IPS-18c (cell line): ENCODE data around the gene EDEM3.
A peak's percentile ranks its signal among the peaks of the same experiment; 100 is the strongest.
"Not testable (repeated sequence)": the region's sequence is repeated elsewhere in the genome, so short reads cannot be mapped to it uniquely, and the experiment has no call there.

Experiments
- H3K4me3 ChIP-seq: 2 replicates; pipeline ENCODE4 v1.7.0; 2013; ENCODE audit warnings: low read depth, mild to moderate bottlenecking, low read length, moderate library complexity; ENCODE audit not compliant: insufficient read depth
- H3K9me3 ChIP-seq: one replicate; pipeline ENCODE4 v1.6.1; 2013; ENCODE audit warnings: mild to moderate bottlenecking, low read length, moderate library complexity; ENCODE audit not compliant: control insufficient read depth, insufficient read depth

EDEM3 gene

DNA sequence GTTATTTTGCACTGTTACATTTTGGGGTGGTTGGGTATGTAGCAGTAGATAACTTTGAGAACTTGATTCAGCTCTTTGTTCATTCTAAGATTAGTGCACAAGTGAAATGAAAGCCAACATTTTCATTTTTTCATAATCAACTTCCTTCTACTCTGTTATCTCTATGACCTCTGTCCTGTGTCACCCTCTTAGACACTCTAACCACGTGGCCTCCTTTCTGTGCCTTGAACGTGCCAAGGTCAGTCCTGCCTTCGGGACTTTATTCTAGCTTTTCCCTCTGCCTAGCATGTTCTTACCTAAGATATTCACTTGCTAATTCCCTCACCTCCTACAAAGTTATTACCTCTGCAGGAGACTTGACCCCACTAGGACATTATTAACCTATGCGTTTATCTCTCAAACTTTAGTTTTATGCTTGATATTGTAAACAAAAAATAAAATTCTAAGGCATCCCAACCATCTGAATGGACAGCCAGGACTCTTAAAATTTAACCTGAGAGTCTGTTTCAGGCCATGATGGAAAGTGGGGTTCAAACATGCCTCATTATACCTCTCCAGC, 19.2 kb upstream of the EDEM3 start:
- H3K9me3 ChIP-seq: no peaks in the 10 kb centered on the region
- no peak overlapping the region for H3K4me3 ChIP-seq

DNA sequence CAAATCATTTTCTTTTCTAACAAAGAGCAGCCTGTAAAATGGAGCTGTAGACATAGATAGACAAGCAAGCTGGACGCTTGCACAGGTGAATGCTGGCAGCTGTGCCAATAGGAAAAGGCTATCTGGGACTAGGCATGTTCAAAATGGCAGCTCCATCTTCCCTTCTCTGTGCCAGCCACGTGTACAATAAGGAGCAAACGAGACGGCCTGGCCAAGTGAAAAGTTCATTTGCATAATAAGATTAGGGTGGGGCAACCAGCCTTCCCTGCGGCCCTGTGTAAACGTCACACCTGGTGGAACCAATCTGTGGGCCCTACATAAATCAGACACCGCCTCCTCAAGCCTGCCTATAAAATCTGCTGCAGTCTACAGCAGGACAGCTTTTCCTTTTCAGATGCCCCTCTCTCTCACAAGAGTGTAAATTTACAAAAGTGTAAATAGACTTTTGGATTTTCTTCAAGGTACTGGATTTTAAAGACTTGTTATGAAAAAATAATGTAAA, 16.6 kb upstream of the EDEM3 start:
- no peak overlapping the region for H3K4me3 ChIP-seq
- no peaks in the 10 kb centered on the region for H3K9me3 ChIP-seq

DNA sequence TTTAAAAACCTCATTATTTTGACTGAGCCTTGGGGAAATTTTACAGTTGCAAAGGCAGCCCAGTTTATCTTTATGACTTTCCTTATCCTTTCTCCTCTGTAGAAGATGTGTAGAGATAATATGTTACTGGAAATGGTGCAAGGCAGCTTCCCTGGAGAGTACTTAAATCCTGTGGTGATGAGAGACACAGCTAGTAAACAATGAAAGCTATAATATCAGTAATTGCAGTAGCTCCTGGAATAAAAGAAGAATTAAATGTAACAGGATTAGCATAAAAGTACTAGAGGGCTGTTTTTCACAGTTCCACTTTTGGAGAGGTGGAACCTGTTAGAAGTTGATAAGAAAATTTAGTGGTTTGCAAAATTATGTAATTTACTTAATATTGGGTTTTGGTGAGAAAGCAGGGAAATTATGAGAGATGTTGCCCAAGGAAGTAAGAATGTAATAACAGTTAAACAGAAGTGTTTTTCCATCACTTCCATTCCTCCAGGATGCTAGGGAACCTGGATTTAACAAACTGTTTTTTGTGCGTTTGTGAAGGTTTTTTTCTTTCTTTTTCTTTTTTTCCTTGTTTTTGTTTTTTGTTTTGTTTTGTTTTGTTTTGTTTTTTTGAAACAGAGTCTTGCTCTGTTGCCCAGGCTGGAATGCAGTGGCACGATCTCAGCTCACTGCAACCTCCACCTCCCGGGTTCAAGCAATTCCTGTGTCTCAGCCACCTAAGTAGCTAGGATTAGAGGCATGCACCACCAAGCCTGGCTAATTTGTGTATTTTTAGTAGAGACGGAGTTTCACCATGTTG, 15.7 kb upstream of the EDEM3 start:
- H3K4me3 ChIP-seq: no peak overlapping the region
- H3K9me3 ChIP-seq: no peaks in the 10 kb centered on the region

DNA sequence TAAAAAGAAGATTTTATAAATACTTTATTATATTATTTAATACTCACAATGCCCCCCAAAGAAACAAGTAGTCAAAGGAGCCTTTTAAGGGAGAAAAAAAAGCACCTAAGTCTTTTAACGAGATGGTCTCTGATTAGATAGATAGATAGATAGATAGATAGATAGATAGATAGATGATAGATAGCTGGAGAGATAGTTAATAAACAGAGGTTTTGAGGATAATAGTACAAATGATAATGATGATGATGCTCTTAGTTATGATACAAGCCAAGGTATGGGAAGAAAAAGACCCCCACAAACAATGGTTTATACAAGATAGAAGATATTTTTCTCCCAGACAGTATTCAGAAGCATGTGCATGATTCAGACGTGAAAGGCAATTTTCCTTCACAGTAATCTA, 14.6 kb upstream of the EDEM3 start:
- no peak overlapping the region for H3K4me3 ChIP-seq
- no peaks in the 10 kb centered on the region for H3K9me3 ChIP-seq

DNA sequence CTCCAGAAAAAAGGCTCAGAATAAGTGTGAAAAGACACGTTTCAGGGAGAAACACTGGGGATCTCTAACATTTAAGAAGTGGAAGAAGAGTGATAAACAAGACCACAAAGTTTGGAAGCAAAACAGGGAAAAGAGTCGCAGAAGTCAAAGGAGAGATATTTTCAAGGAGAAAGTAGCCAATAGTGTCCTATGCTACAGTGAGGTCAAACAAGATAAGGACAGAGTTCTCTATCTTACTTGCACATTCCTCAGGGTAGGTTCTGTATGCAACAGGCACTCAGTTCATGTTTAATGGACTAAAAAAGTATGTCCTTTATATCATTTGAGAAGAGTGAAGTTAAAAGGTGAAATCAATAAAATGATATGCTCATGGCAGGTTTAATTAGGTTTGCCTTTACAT, 13.8 kb upstream of the EDEM3 start:
- no peak overlapping the region for H3K4me3 ChIP-seq
- no peaks in the 10 kb centered on the region for H3K9me3 ChIP-seq

DNA sequence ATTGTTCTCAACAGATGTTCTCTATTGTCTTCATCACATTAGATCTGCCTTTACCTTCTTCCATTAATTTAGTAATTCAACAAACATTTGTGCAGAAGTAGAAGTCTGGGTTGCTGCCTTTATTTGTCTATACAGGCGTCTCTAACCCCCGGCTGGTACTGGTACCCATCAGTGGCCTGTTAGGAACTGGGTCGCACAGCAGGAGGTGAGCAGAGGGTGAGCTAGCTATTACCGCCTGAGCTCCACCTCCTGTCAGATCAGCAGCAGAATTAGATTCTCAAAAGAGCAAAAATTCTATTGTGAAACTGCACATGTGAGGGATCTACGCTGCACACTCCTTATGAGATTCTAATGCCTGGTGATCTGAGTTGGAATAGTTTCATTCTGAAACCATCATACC, 12.9 kb upstream of the EDEM3 start:
- no peaks in the 10 kb centered on the region for H3K9me3 ChIP-seq
- no peak overlapping the region for H3K4me3 ChIP-seq

DNA sequence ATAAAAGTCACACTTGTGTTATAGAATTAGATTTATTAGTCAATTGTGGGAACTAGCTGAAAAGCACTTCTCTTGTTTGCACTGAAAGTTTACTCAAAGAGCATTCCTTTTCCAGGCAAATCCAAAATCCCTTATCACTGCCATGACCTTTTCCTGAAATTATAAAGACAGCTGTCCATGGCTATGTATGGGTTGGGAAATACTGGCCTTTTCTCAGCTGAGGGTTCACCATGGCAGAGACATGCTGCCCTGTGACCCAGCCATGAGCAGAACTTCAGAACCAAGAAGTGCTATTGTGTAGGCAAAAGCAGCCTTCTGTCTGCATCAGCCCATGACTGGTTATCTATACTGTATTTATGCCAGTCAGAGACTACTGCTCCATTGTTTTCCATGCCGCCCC, 9.8 kb upstream of the EDEM3 start:
- Histone ChIP-seq H3K4me3 (no peak overlapping the region), H3K9me3 (no peaks in the 10 kb centered on the region)

DNA sequence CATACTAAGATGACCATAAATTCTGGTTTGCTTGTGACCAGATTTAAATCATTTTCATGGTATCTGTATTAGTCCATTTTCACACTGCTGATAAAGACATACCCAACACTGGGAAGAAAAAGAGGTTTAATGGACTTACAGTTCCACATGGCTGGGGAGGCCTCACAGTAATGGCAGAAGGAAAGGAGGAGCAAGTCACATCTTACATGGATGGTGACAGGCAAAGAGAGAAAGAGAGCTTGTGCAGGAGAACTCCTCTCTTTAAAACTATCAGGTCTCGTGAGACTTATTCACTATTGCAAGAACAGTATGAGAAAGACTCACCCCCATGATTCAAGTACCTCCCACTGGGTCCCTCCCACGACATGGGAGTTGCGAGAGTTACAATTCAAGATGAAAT, 8.9 kb upstream of the EDEM3 start:
- not testable (repeated sequence) for H3K4me3 ChIP-seq, H3K9me3 ChIP-seq

DNA sequence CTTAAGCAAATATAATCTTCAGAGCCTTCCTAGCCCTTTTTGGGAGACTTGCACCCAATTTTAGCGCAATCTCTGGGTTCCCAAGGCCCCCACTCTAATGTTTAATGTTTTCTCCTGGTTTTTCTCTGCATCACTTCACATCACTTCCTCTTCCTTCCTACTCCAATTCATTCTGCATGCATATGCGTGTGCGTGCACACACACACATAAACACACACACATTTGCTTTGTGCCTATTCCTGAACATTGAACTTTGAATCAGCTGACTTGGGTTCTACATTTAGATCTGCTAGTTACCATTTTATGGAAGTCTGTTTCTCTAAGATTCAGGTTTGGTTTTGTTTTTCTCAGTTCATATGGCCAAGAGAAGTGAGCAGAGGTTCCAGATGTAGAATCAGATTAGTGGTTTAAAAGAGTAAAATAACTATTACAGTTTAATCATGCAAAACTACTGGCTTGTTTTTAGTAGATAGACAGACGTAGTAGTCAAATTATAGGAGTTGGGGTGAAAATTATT, 7.4 kb upstream of the EDEM3 start:
- Histone ChIP-seq H3K9me3 (no peaks in the 10 kb centered on the region), H3K4me3 (no peak overlapping the region)

DNA sequence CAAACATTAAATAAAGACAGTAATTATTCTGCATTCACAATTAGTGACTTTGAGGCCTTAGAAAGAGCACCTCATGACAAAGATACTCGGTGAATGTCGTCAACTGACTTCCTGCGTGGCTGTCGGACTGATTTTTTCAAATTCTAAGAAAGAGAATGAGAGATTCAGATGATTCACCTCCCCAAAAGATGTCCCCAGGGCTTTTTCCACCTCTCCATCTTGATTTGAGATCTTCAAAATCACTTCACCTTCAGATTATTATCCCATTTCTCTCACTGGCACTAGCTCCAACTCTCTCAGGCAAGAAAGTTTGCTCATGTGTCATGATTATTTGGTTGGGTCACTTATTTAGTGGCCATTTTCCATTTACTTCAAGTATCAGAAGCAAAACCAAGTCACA, 5.0 kb upstream of the EDEM3 start:
- Histone ChIP-seq H3K4me3 (no peak overlapping the region), H3K9me3 (no peaks in the 10 kb centered on the region)

DNA sequence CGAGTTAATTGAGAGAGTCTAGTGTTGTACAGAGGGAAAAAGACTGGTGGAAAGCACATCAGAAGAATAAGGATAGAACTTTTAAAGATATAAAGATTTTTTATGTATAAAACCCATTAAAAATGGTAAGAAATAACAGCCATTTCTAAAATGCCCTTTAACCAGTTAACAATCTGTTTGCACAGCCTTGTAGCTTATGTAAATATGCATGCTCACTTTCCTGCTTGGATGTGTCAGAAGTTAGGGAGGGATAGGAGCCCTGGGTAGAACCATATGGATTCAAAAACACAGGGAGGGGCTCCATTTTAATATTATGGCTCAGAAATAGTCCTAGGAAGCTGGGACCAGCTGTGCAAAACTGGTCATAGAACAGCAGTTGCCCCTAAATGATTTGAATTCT, 4.5 kb upstream of the EDEM3 start:
- Histone ChIP-seq H3K9me3 (peaks cover 2% of the 10 kb centered on the region), H3K4me3 (no peak overlapping the region)

DNA sequence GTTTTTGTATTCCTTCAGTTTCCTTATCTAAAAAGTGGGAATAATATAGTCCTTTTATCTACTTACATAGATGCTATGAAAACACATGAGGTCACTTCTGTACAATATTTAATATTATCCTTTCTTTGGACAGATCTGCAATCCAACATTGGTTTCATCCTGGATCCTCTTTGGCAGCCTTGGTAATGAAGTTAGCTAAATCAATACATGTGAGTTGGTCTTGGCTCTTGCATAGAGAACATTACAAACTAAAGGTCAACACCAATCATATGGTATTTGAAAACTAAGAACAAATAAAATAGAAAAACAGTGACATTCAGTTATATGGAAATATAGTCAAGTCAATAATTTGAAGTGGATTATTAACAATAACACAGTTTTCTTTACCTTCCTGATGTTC, 3.2 kb upstream of the EDEM3 start:
- H3K4me3 ChIP-seq: no peak overlapping the region
- H3K9me3 ChIP-seq: peaks cover 2% of the 10 kb centered on the region

DNA sequence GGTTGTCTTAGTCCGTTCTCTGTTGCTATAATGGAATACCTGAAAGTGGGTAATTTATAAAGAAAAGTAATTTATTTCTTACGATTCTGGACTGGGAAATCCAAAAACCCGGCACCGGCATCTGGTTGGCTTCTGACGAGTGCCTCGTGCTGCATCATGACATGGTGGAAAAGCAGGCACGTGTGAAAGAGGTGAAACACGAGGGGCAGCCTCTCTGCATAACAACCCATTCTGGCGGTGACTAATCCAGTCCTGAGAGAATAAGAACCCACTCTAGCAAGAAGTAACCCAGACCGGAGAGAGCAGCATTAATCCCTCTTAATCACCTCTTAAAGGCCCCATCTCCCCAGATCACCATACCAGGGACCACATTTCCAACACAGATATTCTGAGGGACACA, 2.7 kb upstream of the EDEM3 start:
- Histone ChIP-seq H3K4me3 (no peak overlapping the region), H3K9me3 (peaks cover 2% of the 10 kb centered on the region)

DNA sequence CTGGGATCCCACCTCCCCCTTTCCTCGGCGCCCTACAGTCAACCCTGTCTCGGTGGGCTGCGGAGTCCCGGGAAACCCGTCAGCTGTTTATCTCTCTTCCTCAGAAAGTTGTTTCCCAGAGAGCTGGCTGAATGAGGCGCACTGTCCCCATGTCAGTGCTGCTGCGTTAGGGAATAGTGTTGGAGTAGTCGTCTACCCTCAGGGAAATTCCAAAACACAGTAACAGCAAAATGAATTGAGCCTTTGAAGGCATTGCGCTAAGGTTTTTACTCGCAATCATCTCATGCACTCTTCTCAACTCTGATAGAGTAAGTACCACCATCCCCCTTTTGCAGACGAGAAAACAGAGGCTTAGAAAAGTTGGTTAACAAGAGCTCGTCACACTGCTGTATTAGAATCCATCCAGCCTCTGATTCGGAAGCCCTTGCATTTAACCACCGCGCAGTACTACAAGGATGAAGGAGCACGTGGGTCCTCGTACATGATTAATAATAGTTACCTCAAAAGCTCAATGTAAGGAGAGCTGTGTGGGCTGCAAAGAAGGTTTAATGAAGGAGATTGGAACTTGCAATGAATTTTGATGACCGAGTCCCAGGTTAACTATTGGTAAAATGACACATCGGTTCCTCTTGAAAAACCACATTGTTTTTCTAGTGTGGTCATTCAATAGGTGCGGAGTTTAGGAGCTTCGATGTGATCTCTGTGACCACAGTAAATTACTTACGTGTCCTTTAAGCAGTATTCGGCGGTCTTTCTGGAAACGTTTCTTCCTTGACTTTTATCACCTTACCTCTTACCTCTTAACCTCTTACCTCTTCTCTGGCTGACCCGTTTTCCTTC, 788 bp upstream of the EDEM3 start:
- peak overlapping the region; percentile 86 for H3K4me3 ChIP-seq
- peaks cover 2% of the 10 kb centered on the region for H3K9me3 ChIP-seq

DNA sequence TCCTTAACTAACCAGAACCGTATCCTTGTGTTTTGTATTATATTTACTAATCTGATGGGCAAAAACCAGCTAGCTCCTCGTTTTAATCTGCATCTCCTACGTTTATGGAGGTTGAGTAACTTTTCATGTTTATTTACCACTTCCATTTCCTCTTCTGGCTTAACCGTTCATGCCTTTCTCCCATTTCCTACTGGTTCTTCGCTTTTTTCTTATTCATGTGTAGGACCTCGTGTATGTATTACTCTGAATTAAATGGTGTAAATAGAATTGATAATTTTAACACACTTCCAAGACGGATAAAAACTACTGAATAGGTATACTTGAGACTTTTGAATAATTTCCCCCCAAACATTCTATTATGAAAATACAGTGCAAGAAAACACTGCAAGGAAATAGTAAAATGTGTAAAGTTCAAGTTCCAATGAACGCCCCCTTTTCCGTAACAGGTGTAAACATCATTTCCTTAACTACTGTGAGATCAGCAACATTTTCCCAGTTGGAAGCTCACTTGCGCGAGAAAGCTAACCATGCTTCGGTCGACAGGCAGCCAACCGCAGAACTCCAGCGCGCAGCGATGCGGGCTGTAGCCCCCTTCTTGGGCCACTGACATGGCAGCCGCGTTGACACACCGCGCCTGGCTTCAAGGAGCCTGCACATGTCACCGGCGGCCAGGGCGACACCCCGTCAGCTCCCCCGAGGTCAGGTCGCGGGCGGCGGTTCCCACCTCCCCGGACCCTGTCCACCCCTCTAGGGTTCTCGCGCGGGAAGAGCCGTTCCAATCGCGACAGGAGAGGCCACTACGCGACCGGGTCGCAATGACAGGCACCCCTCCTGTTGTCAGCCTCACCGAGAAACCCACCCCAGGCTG, 816 bp downstream of the EDEM3 start:
- Histone ChIP-seq H3K4me3 (peak overlapping the region; percentile 86), H3K9me3 (peaks cover 2% of the 10 kb centered on the region)

DNA sequence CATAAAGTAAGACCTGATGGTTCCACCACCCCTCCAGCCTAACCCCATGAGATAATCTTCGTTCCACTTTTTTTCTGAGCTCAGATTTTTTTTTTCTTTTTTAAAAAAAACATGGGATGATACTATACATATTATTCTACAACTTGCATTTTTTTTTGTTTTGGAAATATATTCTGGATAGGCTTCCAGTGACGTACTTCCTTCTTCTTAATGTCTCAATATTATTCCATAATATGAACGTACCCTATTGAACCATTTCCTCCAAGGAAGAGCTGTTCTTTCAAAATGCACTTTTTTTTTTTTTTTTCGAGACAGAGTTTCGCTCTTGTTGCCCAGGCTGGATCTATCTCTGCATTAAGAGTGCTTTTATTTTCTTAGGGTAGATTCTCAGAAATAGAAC, 1.5 kb downstream of the EDEM3 start:
- Histone ChIP-seq H3K4me3 (no peak overlapping the region), H3K9me3 (peaks cover 2% of the 10 kb centered on the region)

DNA sequence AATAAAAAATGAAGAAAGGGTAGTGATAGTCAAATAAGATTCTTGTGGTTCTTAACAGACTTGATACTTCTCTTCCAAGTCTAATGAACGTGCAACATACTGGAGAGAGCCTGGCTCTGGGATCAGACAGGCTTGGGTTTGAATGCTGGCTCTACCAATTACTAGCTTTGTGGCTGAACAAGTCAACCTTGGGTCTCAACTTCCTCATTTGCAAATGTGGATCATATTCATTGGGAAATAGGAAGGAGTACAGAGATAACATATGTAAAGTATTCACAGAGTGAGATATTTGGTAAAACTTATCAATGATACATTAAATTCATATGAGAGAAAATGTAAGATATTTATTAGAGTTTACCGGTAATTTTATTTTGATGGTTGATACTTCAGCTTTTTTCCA, 2.0 kb downstream of the EDEM3 start:
- peaks cover 2% of the 10 kb centered on the region for H3K9me3 ChIP-seq
- no peak overlapping the region for H3K4me3 ChIP-seq
